DMS 273 (cell line): ENCODE measurements around the gene FOXP1.

Source experiments
- DNase-seq: peaks from one replicate; lab custom pipeline; 2025; ENCODE audit not compliant: unreplicated experiment; lab: John Stamatoyannopoulos, UW

The FOXP1 gene

DNA sequence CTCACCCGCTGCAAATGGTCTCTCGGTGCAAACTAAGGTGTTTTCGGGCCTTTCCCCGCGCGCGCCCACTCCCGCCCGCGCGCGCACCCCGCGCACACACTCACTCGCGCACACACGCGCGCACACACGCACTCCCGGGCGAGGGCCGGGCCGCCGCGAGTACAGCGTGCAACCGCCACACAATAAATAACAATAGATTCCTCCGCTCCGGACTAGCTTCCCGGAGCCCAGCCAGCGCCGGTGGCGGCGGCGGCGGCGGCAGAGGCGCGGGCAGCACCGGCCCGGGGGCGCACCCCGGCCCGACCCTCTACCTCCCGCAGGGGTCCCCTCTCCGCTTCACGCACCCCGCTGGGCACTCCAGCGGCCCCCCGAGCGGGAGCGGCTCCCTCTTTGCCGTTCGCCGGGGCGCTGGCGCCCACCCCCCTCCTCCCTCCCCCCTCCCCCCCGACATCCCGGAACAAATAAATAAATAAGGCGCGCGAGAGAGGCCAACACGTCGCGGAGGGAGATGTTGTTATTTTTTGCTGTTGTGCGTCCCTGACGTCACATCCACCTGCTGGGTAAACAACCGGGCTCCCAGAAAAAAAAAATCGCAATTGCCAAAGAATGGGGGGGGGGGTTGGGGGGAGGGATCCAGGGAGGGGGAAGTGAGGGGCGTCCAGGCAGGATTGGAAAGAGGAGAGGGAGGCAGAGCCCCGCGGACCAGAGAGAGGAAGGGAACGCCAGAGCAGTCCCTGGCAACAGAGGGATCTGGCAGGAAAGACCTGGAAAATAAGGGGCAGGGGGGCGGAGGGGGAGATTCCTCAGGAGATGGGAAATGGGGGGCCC is at the start of gene FOXP1:
Gene FOXP1, minus strand, starts transcription at position 163 of the 828 bp plus-strand sequence. CDS start 385,347 bp downstream, outside the sequence.
- DNase-seq, result peak; percentile 84

DNA sequence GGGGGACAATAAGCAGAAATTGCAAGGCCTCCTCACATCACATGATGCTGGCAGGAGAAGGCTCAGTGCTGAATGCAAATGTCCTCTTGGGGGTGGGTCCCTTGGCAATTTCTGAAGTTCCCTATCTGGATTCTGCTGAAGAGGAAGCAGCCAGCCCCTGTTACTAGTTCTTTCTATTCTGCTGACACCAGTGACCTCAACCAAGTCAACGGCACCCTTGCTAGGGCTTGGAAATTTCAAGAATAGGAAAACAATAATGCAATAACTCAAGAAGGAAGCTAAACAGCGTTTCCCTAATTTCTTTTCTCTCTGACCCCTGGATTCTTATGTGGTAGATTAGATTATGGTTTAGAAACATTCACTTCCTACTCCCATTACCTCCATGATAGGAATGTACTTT is 46.2 kb upstream of the FOXP1 start:
- no peak for DNase-seq

DNA sequence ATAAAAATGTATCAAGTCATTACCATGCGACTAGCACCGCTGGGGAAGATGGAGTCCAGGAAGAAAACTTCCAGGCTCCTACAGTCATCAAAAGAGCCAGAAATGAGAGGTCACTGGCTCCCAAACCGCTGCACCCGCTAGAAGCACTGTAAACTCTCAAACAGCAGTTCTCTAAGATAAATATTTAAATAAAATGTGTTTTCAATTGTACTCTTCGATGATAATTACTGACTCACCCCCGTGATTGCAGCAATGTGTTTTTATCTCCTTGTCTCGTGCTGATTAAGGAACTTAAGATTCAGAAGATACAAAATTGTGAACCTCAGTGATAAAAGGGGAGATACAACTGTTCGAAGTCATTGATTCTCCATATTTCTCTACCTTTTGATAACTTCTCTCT is 45.8 kb upstream of the FOXP1 start:
- DNase-seq, result no peak

DNA sequence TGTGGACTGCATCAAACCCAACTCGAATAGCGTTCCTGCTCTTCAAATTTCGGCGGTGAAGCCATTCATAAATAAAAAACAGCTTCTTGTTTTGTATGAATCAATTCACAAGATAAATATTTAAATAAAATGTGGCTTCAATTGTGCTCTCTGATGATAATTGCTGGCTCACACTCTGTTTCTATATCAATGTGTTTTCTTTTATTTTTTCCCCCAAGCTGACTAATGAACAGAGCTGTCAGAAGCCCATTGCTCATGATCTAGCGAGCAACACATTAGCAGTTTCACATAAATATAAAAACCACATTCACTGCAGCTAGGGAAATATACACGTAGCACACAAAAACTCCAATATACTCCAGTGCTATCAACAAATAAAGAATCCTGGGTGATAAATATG is 45.0 kb upstream of the FOXP1 start:
- DNase-seq, result no peak

DNA sequence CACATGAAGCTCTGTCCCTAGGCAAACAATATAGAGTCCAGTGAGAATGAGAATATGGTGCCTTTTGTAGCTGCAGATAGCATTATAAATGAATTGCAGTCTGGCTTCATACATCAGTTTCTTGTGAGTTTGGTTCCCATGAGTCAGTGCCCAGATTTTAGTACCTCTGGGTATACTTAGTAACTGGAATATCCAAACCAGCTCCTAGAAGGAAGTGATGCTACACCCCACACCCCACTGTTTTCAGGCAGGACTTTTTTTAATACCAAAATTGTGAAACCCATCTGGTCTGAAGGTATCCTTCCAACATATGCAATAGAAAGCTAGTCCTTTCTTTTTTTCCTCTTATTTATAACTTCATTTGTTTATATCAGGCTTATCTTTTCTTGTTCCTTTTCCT is 42.1 kb upstream of the FOXP1 start:
- no peak for DNase-seq

DNA sequence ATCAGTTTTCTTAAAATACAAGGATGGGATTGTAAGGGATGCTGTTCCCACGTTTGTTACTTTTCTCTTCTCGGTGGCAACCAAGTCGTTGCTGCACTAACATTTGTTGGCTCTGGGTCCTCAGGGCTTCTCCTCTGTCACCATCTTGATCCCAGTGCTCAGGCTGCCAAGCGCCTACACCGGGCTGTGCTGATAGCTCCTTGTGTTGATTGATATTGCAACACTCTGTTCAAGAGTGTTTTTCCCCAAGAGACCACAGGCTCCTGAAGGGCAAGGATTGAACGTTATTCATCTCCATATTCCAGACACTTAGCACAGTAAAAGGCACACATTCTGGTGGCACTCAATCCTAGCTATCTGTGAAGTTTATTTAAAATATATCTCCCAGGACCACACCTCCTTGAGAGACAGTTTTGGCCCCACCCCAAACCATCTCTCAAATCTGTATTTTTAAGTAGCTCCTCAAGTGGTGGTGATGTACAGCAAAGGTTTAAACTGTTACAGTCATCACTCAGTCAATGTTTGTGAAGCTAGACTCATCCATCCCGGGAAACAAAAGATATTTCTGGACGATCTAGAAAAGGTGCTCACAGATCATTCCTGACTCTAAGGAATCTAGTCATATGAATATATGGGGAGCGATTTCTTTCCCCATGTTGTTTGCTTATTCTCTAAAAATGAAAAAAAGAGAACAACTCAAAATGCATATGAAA is 38.5 kb upstream of the FOXP1 start:
- peak; percentile 20 for DNase-seq

DNA sequence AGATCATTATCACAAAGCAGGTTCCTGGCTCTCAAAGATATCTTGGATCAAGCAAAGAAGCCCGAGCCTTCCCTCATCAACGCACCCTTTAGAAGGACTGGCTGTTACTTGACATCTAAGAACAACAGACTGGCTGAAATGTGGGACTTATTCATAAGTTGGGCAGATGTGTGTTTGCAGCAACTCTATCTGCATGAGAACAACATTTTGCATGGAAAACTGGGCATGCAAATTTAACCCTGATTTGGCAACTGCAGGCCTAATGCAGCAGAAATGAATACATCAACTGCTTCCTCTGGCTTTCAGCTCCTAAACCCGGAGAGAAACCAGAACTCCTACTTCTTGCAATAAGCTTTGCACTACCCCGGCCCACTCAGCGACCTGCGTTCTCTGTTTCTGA is 35.0 kb upstream of the FOXP1 start:
- DNase-seq, result no peak

DNA sequence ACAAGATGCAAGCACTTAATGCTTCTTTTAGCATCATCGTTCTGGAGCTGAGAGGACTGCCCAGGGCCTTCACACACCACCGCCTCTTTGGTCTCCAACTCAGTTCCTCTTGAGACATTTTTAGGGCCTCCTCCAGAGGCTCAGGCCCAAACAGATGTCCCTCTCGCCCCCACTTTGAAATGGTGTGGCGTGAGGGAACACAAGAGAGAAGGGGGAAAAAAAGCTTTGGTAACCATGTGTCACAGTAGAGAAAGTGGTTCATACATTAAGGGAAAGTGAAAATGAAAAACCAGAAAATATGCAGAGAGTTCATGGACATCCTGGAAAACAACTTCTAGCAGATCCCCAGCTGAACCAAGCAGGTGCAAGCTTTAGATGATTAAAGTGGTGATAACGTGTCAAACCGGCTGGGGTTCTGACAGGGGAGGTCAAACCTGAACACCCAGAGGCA is 33.1 kb upstream of the FOXP1 start:
- no peak for DNase-seq

DNA sequence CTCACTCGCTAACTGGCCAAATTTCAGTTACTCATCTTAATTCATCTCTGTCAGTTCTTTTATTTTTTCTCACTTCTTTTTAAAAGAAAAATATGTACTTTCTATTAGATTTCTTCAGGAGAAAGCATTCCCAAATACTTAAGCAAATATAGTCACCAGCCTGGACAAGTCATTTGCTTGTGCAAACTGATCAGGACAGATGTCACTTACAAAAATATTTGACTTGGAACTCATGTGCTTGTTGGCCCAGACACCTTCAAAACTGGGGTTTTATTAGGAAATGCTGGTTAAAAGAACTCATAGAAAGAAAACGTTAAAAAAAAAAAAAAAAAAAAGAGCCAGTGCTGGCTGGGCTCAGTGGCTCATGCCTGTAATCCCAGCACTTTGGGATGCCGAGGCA is 31.3 kb upstream of the FOXP1 start:
- no peak for DNase-seq

DNA sequence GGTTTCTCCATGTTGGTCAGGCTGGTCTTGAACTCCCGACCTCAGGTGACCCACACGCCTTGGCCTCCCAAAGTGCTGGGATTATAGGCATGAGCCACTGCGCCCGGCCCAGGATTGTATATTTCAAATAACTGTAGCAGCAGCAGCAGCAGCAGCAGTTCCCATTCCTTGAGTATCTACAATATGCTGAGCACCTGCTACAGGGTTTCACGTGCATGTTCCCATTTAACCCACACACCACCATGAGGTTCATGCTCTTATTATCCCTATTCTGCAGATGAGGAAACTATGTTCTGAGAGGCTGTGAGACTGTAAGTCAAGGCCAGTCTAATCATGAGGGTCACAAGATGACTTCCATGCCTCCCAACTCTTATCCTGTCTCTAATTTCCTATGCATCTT is 30.9 kb upstream of the FOXP1 start:
- DNase-seq, result no peak

DNA sequence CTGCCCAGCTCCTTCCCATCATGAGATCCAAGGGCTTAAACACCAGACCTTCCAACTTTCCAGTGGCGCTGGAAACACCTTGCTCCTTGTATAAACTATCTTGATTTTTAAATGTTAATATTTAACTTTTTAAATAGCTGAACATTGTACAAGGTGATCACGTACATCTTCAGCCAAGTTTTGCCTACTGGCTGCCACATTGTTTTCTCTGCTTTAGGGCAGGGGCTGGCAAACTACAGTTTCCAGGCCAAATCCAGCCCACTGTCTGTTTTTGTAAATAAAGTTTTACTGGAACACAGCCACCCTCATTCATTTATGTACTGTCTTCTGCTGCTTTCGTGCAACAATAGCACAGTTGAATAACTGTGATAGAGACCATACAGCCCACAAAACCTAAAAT is 27.6 kb upstream of the FOXP1 start:
- DNase-seq, result no peak

DNA sequence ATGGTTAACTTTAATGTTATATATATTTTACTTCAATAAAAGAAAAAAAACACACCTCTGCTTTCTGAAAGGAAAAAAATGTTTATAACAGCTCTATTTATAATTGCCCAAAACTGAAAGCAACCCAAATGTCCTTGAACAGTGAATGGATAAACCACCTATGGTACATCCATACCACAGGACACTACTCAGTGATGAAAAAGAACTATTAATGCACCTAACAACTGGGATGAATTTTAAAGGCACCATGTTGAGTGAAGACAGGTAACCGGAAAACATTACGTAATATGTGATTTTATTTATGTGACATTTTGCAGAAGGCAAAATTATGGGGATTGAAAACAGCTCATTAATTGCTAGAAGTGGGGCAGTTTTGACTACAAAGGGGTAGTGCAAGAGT is 23.8 kb upstream of the FOXP1 start:
- DNase-seq, result no peak

DNA sequence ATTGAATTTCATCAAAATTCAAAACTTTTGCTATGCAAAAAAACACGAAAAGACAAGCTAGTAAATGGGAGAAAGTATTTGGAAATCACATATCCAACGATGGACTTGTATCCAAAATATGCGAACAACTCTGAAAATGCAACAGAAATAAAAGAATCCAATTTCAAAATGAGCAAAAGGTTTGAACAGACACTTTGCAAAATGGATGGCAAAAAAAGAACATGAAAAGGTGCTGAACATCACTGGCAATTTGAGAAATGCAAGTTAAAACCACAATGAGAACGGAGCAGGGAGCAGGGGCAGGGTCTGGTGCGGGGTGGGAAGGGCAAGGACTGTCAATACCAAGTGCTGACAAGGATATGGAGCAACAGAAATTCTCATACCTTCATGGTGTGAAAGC is 23.1 kb upstream of the FOXP1 start:
- no peak for DNase-seq

DNA sequence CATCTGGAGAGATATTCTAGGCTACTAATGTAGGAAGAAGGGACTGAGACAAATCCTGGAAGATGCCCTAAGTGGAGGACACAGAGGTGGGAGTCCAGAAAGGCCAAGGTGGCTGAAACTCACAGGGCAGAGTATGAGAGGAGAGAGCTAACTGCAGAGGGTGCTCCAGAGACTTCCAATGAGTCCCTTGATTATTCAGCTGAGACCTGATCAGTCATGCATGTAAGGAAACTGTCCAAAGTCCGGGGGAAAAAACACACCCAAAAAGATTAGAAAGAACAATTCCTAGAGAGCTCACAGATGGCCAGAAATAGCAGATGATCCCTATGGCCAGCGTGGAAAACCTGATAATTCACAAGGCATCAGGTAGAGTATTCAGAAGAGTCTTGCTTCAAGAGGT is 18.7 kb upstream of the FOXP1 start:
- DNase-seq, result no peak

DNA sequence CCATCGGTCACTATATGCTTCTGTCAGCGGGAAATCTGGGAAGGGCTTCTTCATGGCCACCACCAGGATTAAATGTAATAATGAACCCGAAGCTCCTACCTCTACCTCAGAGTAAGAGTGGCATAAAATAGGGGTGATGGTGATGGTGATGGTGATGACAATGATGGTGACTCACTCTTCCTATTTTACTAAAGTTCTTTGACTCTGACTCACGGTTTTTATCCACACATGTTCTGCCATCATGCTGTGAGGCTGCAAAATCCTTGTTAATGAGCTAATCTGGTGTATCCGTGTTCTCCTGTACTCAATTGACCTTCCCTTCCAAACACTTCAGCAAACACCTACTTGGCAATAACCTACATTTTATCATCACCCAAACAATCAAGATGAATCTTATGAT is 18.3 kb upstream of the FOXP1 start:
- no peak for DNase-seq

DNA sequence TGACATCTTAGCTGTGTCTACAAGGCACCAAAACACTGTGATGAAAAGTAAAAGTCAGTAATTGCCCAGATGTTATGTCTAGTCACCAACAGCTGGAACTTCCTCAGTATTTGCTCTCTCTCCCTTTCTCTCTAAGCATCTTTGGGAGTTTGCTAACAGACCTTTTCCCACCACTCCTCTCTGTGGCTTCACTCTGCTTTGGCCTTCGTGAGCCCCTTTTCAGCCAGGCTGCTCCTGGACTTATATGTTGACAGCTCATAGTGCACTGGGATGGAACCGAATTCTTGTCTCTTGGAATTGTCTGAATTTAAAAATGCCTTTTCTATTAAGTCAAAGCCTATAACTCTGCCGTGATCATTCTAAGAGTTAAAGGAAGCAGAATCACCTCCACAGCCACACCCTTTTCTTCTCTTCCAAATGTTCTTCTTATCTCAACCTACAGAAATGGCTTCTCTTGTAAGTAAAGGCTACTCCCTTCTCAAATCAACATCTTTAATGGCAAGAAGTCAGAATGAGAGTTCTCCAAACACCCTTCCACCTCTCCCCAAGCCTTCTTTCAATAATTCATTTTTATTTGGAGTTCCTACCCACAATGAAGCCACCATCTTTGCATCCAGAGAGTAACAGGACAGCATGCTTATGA is 17.2 kb upstream of the FOXP1 start:
- no peak for DNase-seq

DNA sequence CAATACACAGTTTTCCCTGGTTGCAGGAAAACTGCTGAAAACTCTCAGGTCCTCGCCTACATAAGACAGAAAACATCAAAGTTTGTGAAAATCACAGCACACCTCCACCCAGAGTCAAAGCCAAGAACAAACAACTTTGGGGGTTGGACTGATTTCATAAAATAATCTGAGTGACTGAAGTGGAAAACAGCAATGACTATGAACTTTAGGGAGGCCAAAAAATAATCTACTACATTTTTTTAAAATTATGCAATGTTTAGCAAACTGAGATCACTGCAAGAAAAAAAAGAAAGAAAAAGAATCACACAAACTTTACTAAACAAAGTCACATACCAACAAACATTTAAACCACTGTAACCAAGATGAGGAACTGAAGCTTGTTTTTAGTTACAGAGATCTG is 15.9 kb upstream of the FOXP1 start:
- DNase-seq, result no peak

DNA sequence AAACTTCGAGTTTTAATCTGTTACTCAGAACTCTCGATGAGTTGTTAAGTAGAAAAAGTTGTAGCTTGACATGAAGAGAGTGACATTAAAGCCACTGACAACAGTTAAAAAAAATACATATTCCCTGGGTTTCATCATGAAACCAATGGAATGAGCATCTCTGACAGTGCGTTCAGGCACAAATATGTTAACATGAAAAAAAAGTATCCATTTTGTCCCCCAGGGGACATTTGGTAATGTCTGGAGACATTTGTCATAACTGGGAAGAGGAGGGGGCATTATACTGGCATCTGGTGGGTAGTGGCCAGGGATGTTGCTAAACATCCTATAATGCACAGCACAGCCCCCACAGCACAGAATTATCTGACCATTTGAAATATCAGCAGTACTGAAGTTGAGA is 14.8 kb upstream of the FOXP1 start:
- DNase-seq, result no peak

DNA sequence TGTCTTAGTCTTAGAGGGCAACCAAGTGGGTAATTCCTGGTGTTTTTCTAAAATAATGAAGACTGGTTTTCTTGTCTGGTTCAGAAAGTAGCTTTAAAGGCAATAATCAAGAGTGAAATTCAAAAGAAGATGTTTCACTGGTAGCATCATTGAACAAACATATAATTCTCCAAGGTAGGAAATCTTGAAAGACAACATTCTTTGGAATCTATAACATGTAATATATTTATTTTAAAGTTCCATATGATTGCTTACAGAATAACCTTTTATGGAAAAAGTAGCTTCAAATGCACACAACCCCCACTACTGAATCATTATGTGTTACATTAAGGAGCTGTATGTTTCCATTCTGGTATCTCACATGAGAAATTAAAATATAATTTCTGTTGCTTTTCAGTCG is 13.8 kb upstream of the FOXP1 start:
- no peak for DNase-seq

DNA sequence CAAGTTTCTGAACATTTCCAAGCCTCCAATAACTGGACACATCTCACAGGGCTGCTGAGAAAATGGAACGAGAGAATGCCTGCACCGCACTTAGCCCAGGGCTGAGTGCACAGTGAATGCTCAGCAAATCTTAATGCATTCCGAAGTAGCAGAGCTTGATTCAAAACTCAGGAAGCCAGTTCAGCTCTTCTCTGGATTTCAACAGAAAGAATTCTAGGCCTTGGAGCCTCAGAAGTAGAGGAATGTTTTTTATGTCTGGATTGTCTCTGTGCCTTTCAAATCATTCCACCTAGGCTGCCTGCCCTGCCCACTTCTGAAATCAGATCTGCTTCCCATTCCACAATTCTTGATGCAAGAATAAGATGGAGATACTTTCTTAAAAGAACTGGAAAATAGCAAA is 9.6 kb upstream of the FOXP1 start:
- DNase-seq, result no peak

DNA sequence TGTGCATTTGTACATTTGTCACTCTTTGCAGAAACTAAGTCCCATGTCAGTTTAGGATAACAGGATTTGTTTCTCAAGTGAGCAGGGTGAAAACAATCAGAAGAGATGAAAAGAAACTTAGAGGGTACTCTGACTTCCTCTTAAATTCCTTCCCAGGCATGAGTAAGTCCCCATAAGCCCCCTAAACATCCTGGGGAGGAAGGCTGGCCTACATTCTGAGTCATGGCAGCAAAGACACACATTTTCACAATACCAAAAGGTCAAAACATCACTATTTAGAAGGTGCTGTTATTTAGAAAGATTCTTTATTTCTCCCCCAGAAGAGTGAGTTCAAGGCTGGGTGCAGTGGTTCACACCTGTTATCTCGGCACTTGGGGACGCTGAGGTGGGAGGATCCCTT is 7.6 kb upstream of the FOXP1 start:
- DNase-seq, result no peak

DNA sequence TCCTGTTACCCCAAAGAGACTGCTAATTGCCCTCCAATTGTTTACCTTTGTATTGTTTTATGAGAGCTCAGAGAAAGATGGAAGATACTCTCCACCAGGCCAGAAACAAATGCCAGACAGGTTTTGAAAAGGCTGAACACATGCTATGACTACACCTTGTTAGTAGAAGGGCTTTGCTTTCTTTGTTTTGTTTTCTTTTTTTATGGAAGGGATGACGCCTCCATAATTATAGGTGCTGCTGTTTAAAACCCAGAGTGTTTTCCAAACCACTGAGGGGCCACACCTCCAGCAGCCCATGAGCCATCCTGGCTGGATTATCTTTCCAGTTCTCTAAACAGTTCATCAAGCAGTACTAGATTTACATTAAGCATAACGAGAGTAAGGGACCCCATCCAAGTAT is 5.6 kb upstream of the FOXP1 start:
- no peak for DNase-seq
